Measurements from ENCODE around the gene ONECUT3. TPM values are rescaled to one million over a fixed set of nuclear protein-coding genes. Genes with fewer than 3 reads are reported as not detected.

Gene ONECUT3
- total and polyA plus RNA-seq, 2 donors from 2014 or later, result not detected

- Histone ChIP-seq H3K27me3 (ENCODE audit: control insufficient read depth, insufficient read depth, low read length) (peaks cover 43% of the 10 kb centered on the region), H3K4me3 (ENCODE audit: low read length in 3 of 3) (no peak overlapping the region), H3K36me3 (ENCODE audit: control insufficient read depth in 2 of 3, insufficient read depth in 3 of 3, low read length in 3 of 3) (no peaks in the 10 kb centered on the region), H3K9ac (ENCODE audit: low read length in 3 of 3) (no peak overlapping the region), H3K9me3 (ENCODE audit: control insufficient read depth in 2 of 3, insufficient read depth in 1 of 3, low read length in 3 of 3) (peaks cover 0 to 2% (median 0%) of the 10 kb centered on the region in 3 donors), H3K4me1 (ENCODE audit: control insufficient read depth in 2 of 3, insufficient read depth in 2 of 3, low read depth in 1 of 3, low read length in 3 of 3) (no peaks in the 10 kb centered on the region), H3K27ac (ENCODE audit: low read depth in 2 of 2, low read length in 2 of 2) (no peak overlapping the region)
- intact Hi-C loops (cut with DNase I), result loop anchor here (5.0 kb wide), 1 partner anchor 218 kb away; no protein-coding TSS in a partner anchor
- DNase-seq (no peak), FAIRE-seq (no peak)
- no peak for TF ChIP-seq CTCF (IDR thresholded peaks at IDR 0.05; ENCODE audit: borderline replicate concordance, extremely low read depth, insufficient read depth)
Measured at GRCh38 chr19:1765232-1765903, 12.1 kb downstream of the ONECUT3 start.

GRCh38 chr19:1765904-1766799 lies 12.8 kb downstream of the ONECUT3 start:
- intact Hi-C loops (cut with DNase I), result loop anchor here (5.0 kb wide), 1 partner anchor 219 kb away; no protein-coding TSS in a partner anchor
- Histone ChIP-seq H3K9ac (ENCODE audit: low read length in 3 of 3) (no peak overlapping the region), H3K9me3 (ENCODE audit: control insufficient read depth in 2 of 3, insufficient read depth in 1 of 3, low read length in 3 of 3) (peaks cover 0 to 10% (median 6%) of the 10 kb centered on the region in 3 donors), H3K4me3 (ENCODE audit: low read length in 3 of 3) (no peak overlapping the region), H3K36me3 (ENCODE audit: control insufficient read depth in 2 of 3, insufficient read depth in 3 of 3, low read length in 3 of 3) (no peaks in the 10 kb centered on the region), H3K27ac (ENCODE audit: low read depth in 2 of 2, low read length in 2 of 2) (no peak overlapping the region), H3K4me1 (ENCODE audit: control insufficient read depth in 2 of 3, insufficient read depth in 2 of 3, low read depth in 1 of 3, low read length in 3 of 3) (no peaks in the 10 kb centered on the region), H3K27me3 (ENCODE audit: control insufficient read depth, insufficient read depth, low read length) (peaks cover 39% of the 10 kb centered on the region)
- no peak for TF ChIP-seq CTCF (IDR thresholded peaks at IDR 0.05; ENCODE audit: borderline replicate concordance, extremely low read depth, insufficient read depth)
- FAIRE-seq, result no peak
- no peak for DNase-seq

GRCh38 chr19:1766800-1767352 lies 13.6 kb downstream of the ONECUT3 start:
- H3K4me3 ChIP-seq (ENCODE audit: low read length in 3 of 3), result no peak overlapping the region
- no peak overlapping the region for H3K9ac ChIP-seq (ENCODE audit: low read length in 3 of 3)
- no peaks in the 10 kb centered on the region for H3K36me3 ChIP-seq (ENCODE audit: control insufficient read depth in 2 of 3, insufficient read depth in 3 of 3, low read length in 3 of 3)
- FAIRE-seq (no peak), DNase-seq (no peak)
- TF ChIP-seq CTCF (IDR thresholded peaks at IDR 0.05; ENCODE audit: borderline replicate concordance, extremely low read depth, insufficient read depth), result no peak
- intact Hi-C loops (cut with DNase I), result loop anchor here (5.0 kb wide), 1 partner anchor 220 kb away; no protein-coding TSS in a partner anchor
- peaks cover 0 to 14% (median 6%) of the 10 kb centered on the region in 3 donors for H3K9me3 ChIP-seq (ENCODE audit: control insufficient read depth in 2 of 3, insufficient read depth in 1 of 3, low read length in 3 of 3)
- H3K27ac ChIP-seq (ENCODE audit: low read depth in 2 of 2, low read length in 2 of 2), result no peak overlapping the region
- H3K4me1 ChIP-seq (ENCODE audit: control insufficient read depth in 2 of 3, insufficient read depth in 2 of 3, low read depth in 1 of 3, low read length in 3 of 3), result no peaks in the 10 kb centered on the region
- peaks cover 32% of the 10 kb centered on the region for H3K27me3 ChIP-seq (ENCODE audit: control insufficient read depth, insufficient read depth, low read length)
